ENCODE measurements around the gene C17orf107. TPM values are rescaled to one million over a fixed set of nuclear protein-coding genes. Genes with fewer than 3 reads are reported as not detected.
A peak's percentile ranks its signal among the peaks of the same experiment; 100 is the strongest.

The C17orf107 gene
- total RNA-seq, 1 experiment from 2014 or later = 3.6 TPM

DNA sequence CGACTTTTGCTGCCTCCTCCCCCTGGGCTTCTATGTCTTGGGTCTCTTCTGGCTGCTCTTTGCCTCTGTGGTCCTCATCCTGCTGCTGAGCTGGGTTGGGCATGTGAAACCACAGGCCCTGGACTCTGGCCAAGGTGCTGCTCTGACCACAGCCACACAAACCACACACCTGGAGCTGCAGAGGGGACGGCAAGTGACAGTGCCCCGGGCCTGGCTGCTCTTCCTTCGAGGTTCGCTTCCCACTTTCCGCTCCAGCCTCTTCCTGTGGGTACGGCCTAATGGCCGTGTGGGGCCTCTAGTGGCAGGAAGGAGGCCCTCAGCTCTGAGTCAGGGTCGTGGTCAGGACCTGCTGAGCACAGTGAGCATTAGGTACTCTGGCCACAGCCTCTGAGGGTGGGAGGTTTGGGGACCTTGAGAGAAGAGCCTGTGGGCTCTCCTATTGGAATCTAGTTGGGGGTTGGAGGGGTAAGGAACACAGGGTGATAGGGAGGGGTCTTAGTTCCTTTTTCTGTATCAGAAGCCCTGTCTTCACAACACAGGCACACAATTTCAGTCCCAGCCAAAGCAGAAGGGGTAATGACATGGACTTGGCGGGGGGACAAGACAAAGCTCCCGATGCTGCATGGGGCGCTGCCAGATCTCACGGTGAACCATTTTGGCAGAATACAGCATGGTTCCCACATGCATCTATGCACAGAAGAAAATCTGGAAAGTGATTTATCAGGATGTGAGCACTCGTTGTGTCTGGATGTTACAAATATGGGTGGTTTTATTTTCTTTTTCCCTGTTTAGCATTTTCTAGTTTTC is 35.0 kb downstream of the C17orf107 start:
- intact Hi-C loops (cut with micrococcal nuclease) = loop anchor here (1.0 kb wide), 1 partner anchor 25 kb away; no protein-coding TSS in a partner anchor
- H3K4me3 Mint-ChIP-seq (ENCODE audit: unreplicated experiment) = peak overlapping the region; percentile 19
- no peaks in the 10 kb centered on the region for H3K9me3 Mint-ChIP-seq (ENCODE audit: unreplicated experiment)
- H3K27ac Mint-ChIP-seq (ENCODE audit: low read depth, unreplicated experiment) = no peak overlapping the region
- peaks cover 16% of the 10 kb centered on the region for H3K4me1 Mint-ChIP-seq (ENCODE audit: insufficient read depth, unreplicated experiment)
- TF ChIP-seq, protein P1, sequence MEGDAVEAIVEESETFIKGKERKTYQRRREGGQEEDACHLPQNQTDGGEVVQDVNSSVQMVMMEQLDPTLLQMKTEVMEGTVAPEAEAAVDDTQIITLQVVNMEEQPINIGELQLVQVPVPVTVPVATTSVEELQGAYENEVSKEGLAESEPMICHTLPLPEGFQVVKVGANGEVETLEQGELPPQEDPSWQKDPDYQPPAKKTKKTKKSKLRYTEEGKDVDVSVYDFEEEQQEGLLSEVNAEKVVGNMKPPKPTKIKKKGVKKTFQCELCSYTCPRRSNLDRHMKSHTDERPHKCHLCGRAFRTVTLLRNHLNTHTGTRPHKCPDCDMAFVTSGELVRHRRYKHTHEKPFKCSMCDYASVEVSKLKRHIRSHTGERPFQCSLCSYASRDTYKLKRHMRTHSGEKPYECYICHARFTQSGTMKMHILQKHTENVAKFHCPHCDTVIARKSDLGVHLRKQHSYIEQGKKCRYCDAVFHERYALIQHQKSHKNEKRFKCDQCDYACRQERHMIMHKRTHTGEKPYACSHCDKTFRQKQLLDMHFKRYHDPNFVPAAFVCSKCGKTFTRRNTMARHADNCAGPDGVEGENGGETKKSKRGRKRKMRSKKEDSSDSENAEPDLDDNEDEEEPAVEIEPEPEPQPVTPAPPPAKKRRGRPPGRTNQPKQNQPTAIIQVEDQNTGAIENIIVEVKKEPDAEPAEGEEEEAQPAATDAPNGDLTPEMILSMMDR (IDR thresholded peaks at IDR 0.05; ENCODE audit: unreplicated experiment) = peak; percentile 31
- ChIA-PET CTCF (interaction anchor here (0.6 to 1.6 kb wide), 8 partner anchors 9 to 488 kb away, joined by 3 to 8 read pairs (median 3); no protein-coding TSS in a partner anchor), POLR2A (interaction anchor here (0.6 to 2.6 kb wide), 10 partner anchors 11 to 188 kb away, joined by 3 to 11 read pairs (median 4); no protein-coding TSS in a partner anchor)
- BruUV-seq (replicated peaks) = no TSS peak
- peak; percentile 42 for DNase-seq (ENCODE audit: unreplicated experiment)
- peaks cover 38% of the 10 kb centered on the region for H3K36me3 Mint-ChIP-seq (ENCODE audit: insufficient read depth, unreplicated experiment)
- no peaks in the 10 kb centered on the region for H3K27me3 Mint-ChIP-seq (ENCODE audit: insufficient read depth, unreplicated experiment)

DNA sequence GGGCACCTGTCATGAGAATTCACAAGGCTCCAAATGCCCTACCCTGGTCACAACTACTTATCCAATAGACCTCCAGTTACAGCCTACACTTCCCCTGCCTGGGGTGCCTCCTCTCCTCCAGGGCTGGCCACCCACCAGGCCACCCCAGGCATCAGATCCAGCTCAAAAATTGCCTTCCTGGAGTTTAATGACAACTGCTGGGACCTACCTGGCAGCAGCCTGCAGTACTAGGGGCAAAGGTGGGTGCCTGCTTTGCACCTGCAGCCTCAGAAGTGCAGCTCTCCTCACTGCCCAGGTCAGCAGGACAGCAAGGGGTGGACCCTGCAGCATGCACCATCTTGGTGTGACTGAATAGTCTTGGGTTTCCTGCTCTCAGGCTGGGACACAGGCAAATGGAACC is 36.3 kb downstream of the C17orf107 start:
- ChIA-PET CTCF (interaction anchor here (0.6 to 2.3 kb wide), 2 partner anchors 27 to 133 kb away, joined by 3 to 5 read pairs; no protein-coding TSS in a partner anchor), POLR2A (interaction anchor here (0.5 to 2.6 kb wide), 5 partner anchors 16 to 148 kb away, joined by 3 to 10 read pairs (median 5); partner anchors contain the start of gene SPAG7)
- BruUV-seq (replicated peaks) = no TSS peak
- no peak overlapping the region for H3K27ac Mint-ChIP-seq (ENCODE audit: low read depth, unreplicated experiment)
- no peaks in the 10 kb centered on the region for H3K9me3 Mint-ChIP-seq (ENCODE audit: unreplicated experiment)
- TF ChIP-seq, protein P1 (IDR thresholded peaks at IDR 0.05; ENCODE audit: unreplicated experiment) = no peak
- DNase-seq (ENCODE audit: unreplicated experiment) = no peak
- H3K4me3 Mint-ChIP-seq (ENCODE audit: unreplicated experiment) = no peak overlapping the region
- peaks cover 44% of the 10 kb centered on the region for H3K36me3 Mint-ChIP-seq (ENCODE audit: insufficient read depth, unreplicated experiment)
- intact Hi-C loops (cut with micrococcal nuclease) = no loop called here
- no peaks in the 10 kb centered on the region for H3K27me3 Mint-ChIP-seq (ENCODE audit: insufficient read depth, unreplicated experiment)
- H3K4me1 Mint-ChIP-seq (ENCODE audit: insufficient read depth, unreplicated experiment) = peaks cover 16% of the 10 kb centered on the region

DNA sequence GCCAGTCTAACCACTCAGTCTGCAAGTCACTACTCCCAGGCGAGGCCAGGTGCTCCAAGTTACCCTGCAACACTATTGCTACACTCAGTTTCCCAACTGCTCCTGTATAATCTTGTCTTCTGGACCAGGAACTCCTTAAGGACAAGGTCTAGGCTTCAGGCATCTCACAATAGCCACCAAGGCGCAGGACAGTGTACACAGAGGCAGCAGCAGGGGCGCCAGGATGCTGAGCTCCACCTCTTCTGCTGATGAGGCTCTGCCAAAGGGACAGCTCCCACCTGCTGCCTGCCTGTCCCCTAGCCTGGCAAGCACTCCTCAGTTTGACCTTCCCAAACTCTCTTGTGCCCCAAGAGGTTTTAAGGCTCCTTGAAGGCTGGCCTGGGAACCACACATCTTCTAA is 37.1 kb downstream of the C17orf107 start:
- BruUV-seq (replicated peaks) = no TSS peak
- H3K27me3 Mint-ChIP-seq (ENCODE audit: insufficient read depth, unreplicated experiment) = no peaks in the 10 kb centered on the region
- ChIA-PET POLR2A (interaction anchor here (0.6 to 1.4 kb wide), 7 partner anchors 11 to 147 kb away, joined by 3 to 6 read pairs (median 3); partner anchors contain the start of genes PFN1 and SPAG7), CTCF (interaction anchor here (0.8 to 2.3 kb wide), 2 partner anchors 17 to 27 kb away, joined by 4 to 5 read pairs; no protein-coding TSS in a partner anchor)
- peaks cover 22% of the 10 kb centered on the region for H3K4me1 Mint-ChIP-seq (ENCODE audit: insufficient read depth, unreplicated experiment)
- no peak for DNase-seq (ENCODE audit: unreplicated experiment)
- no peaks in the 10 kb centered on the region for H3K9me3 Mint-ChIP-seq (ENCODE audit: unreplicated experiment)
- TF ChIP-seq, protein P1 (IDR thresholded peaks at IDR 0.05; ENCODE audit: unreplicated experiment) = no peak
- H3K4me3 Mint-ChIP-seq (ENCODE audit: unreplicated experiment) = no peak overlapping the region
- intact Hi-C loops (cut with micrococcal nuclease) = no loop called here
- H3K27ac Mint-ChIP-seq (ENCODE audit: low read depth, unreplicated experiment) = no peak overlapping the region
- H3K36me3 Mint-ChIP-seq (ENCODE audit: insufficient read depth, unreplicated experiment) = peaks cover 41% of the 10 kb centered on the region

DNA sequence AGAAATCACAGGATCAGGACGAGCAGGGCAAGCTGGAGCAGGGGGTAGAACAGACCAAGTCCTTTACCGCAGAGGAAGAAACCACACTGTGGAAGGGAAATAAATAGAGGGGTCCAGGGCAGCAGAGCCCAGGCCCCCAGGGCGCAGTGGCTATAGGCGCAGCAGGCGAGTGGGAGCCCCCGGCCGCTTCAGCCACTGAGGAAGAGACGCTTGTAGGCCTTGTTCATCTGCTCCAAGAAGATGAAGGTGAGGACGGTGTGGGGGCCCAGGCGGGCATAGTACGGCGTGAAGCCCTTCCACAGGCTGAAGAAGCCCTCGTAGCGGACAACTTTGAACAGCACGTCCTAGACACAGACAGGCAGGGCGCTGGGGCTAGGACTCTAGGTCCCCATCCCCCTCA is 38.2 kb downstream of the C17orf107 start:
- Mint-ChIP-seq H3K27ac (ENCODE audit: low read depth, unreplicated experiment) (no peak overlapping the region), H3K27me3 (ENCODE audit: insufficient read depth, unreplicated experiment) (no peaks in the 10 kb centered on the region), H3K4me1 (ENCODE audit: insufficient read depth, unreplicated experiment) (peaks cover 33% of the 10 kb centered on the region), H3K4me3 (ENCODE audit: unreplicated experiment) (peak overlapping the region; percentile 91), H3K9me3 (ENCODE audit: unreplicated experiment) (no peaks in the 10 kb centered on the region), H3K36me3 (ENCODE audit: insufficient read depth, unreplicated experiment) (peaks cover 41% of the 10 kb centered on the region)
- ChIA-PET POLR2A (interaction anchor here (0.6 to 21.5 kb wide), 4 partner anchors 8 to 30 kb away, joined by 3 to 639 read pairs (median 18); partner anchors contain the start of gene SPAG7), CTCF (interaction anchor here (0.6 to 2.3 kb wide), 2 partner anchors 29 to 44 kb away, joined by 3 to 5 read pairs; no protein-coding TSS in a partner anchor)
- intact Hi-C loops (cut with micrococcal nuclease) = no loop called here
- TF ChIP-seq, protein P1 (IDR thresholded peaks at IDR 0.05; ENCODE audit: unreplicated experiment) = no peak
- no peak for DNase-seq (ENCODE audit: unreplicated experiment)
- BruUV-seq (replicated peaks) = no TSS peak

All from MCF 10A (cell line).